Neural progenitor cell (in vitro differentiated cells): ENCODE measurements around the gene MYLK3. TPM values are rescaled to one million over a fixed set of nuclear protein-coding genes. Genes with fewer than 3 reads are reported as not detected.

ENCODE experiments used
- DNase-seq: peaks from one replicate; pipeline ENCODE4 v3.0.0-alpha.2; 2016; ENCODE audit warnings: low spot score
- H2AFZ ChIP-seq: fragments of 200-600 bp; sonication (generic); replicated peaks from 2 replicates; pipeline ENCODE4 v1.6.1; 2016; ENCODE audit warnings: antibody characterized with exemption
- H3F3A ChIP-seq: fragments of 200-600 bp; sonication (generic); 2 replicates; pipeline ENCODE4 v1.6.1; 2016; ENCODE audit warnings: antibody characterized with exemption, low read depth
- H3K27ac ChIP-seq: fragments of 200-600 bp; sonication (generic); 2 replicates; pipeline ENCODE4 v1.5.1; 2016; ENCODE audit warnings: mild to moderate bottlenecking
- H3K27me3 ChIP-seq: fragments of 200-600 bp; sonication (generic); 2 replicates; pipeline ENCODE4 v1.6.1; 2016; ENCODE audit warnings: mild to moderate bottlenecking, moderate library complexity
- H3K36me3 ChIP-seq: fragments of 200-600 bp; sonication (generic); 2 replicates; pipeline ENCODE4 v1.5.1; 2016
- H3K4me1 ChIP-seq: fragments of 200-600 bp; sonication (generic); 2 replicates; pipeline ENCODE4 v1.6.1; 2016; ENCODE audit warnings: mixed run types
- H3K4me2 ChIP-seq: fragments of 200-600 bp; sonication (generic); 2 replicates; pipeline ENCODE4 v1.6.1; 2016
- H3K4me3 ChIP-seq: fragments of 200-600 bp; sonication (generic); 2 replicates; pipeline ENCODE4 v1.5.1; 2016
- H3K79me2 ChIP-seq: fragments of 200-600 bp; sonication (generic); 2 replicates; pipeline ENCODE4 v1.6.1; 2016; ENCODE audit warnings: low read depth
- H3K9ac ChIP-seq: fragments of 200-600 bp; sonication (generic); 2 replicates; pipeline ENCODE4 v1.6.1; 2016
- H3K9me3 ChIP-seq: fragments of 200-600 bp; sonication (generic); 2 replicates; pipeline ENCODE4 v1.5.1; 2016; ENCODE audit warnings: low read depth
- H4K20me1 ChIP-seq: fragments of 200-600 bp; sonication (generic); 2 replicates; pipeline ENCODE4 v1.6.1; 2016; ENCODE audit warnings: low read depth
- H3K27ac Mint-ChIP-seq: 3 replicates; pipeline ENCODE4 v1.8.0; 2021; ENCODE audit warnings: mixed read lengths
- H3K27me3 Mint-ChIP-seq: 2 replicates; pipeline ENCODE4 v1.8.0; 2022; ENCODE audit warnings: low read depth, mild to moderate bottlenecking, inconsistent platforms, moderate library complexity, mixed read lengths; ENCODE audit not compliant: insufficient read depth
- H3K36me3 Mint-ChIP-seq: 3 replicates; pipeline ENCODE4 v1.8.0; 2021; ENCODE audit warnings: mixed read lengths
- H3K4me1 Mint-ChIP-seq: 3 replicates; pipeline ENCODE4 v1.8.0; 2021; ENCODE audit warnings: mixed read lengths
- H3K4me3 Mint-ChIP-seq: 3 replicates; pipeline ENCODE4 v1.8.0; 2021; ENCODE audit warnings: mild to moderate bottlenecking, moderate library complexity, mixed read lengths
- H3K9me3 Mint-ChIP-seq: 3 replicates; pipeline ENCODE4 v1.8.0; 2020; ENCODE audit warnings: mixed read lengths
- EZH2 ChIP-seq: fragments of 200-600 bp; sonication (generic); IDR thresholded peaks from 2 replicates; pipeline ENCODE4 v1.6.1; 2017; ENCODE audit warnings: antibody characterized with exemption, mild to moderate bottlenecking, moderate library complexity
- EZH2phosphoT487 ChIP-seq: fragments of 200-600 bp; sonication (generic); IDR thresholded peaks from 2 replicates; pipeline ENCODE4 v1.6.1; 2017; ENCODE audit warnings: antibody characterized with exemption
- total RNA-seq: library from RNA; depleted of rRNA; stranded (reverse); fragments of >200 nt; gene quantifications from 2 replicates; pipeline ENCODE4 v1.2.3, GENCODE V29; 2015; ENCODE audit warnings: low replicate concordance
- TF ChIP-seq, protein P1 (sequence below): fragments of 200-600 bp; sonication (generic); IDR thresholded peaks from 2 replicates; pipeline ENCODE4 v1.5.1; 2017; ENCODE audit warnings: antibody characterized with exemption, mild to moderate bottlenecking

MYLK3 gene
- total RNA-seq, 1 donor from 2014 or later = 1.6 TPM

DNA sequence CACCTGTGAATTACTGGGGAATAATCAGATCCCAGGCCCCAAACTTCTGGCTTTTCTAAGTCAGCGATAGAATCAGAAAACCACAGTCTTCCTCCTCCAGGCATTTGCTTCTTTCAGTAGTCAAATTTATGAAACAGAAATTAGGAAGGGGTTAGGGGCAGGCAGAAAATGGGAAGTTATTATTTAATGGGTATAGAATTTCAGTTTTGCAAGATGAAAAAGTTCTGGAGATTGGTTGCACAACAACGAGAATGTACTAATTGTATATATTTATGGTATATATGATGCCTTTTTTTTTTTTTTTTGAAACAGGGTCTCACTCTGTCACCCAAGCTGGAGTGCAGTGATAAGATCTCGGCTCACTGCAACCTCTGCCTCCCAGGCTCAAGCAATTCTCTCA is 35.2 kb downstream of the MYLK3 start:
- Histone ChIP-seq H4K20me1 (no peaks in the 10 kb centered on the region), H3K27me3 (no peaks in the 10 kb centered on the region), H2AFZ (no peak overlapping the region), H3K36me3 (no peaks in the 10 kb centered on the region), H3K4me3 (no peak overlapping the region), H3K27ac (no peak overlapping the region), H3K79me2 (no peaks in the 10 kb centered on the region), H3K4me1 (no peaks in the 10 kb centered on the region), H3K9me3 (no peaks in the 10 kb centered on the region), H3K9ac (no peak overlapping the region), H3K4me2 (no peak overlapping the region), H3F3A (no peaks in the 10 kb centered on the region)
- TF ChIP-seq EZH2 = no peak
- TF ChIP-seq, protein P1, sequence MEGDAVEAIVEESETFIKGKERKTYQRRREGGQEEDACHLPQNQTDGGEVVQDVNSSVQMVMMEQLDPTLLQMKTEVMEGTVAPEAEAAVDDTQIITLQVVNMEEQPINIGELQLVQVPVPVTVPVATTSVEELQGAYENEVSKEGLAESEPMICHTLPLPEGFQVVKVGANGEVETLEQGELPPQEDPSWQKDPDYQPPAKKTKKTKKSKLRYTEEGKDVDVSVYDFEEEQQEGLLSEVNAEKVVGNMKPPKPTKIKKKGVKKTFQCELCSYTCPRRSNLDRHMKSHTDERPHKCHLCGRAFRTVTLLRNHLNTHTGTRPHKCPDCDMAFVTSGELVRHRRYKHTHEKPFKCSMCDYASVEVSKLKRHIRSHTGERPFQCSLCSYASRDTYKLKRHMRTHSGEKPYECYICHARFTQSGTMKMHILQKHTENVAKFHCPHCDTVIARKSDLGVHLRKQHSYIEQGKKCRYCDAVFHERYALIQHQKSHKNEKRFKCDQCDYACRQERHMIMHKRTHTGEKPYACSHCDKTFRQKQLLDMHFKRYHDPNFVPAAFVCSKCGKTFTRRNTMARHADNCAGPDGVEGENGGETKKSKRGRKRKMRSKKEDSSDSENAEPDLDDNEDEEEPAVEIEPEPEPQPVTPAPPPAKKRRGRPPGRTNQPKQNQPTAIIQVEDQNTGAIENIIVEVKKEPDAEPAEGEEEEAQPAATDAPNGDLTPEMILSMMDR = no peak
- TF ChIP-seq EZH2phosphoT487 = no peak
- Mint-ChIP-seq H3K36me3 (no peaks in the 10 kb centered on the region), H3K4me1 (no peaks in the 10 kb centered on the region), H3K4me3 (no peak overlapping the region), H3K27me3 (no peaks in the 10 kb centered on the region), H3K27ac (no peak overlapping the region), H3K9me3 (no peaks in the 10 kb centered on the region)
- DNase-seq = no peak

DNA sequence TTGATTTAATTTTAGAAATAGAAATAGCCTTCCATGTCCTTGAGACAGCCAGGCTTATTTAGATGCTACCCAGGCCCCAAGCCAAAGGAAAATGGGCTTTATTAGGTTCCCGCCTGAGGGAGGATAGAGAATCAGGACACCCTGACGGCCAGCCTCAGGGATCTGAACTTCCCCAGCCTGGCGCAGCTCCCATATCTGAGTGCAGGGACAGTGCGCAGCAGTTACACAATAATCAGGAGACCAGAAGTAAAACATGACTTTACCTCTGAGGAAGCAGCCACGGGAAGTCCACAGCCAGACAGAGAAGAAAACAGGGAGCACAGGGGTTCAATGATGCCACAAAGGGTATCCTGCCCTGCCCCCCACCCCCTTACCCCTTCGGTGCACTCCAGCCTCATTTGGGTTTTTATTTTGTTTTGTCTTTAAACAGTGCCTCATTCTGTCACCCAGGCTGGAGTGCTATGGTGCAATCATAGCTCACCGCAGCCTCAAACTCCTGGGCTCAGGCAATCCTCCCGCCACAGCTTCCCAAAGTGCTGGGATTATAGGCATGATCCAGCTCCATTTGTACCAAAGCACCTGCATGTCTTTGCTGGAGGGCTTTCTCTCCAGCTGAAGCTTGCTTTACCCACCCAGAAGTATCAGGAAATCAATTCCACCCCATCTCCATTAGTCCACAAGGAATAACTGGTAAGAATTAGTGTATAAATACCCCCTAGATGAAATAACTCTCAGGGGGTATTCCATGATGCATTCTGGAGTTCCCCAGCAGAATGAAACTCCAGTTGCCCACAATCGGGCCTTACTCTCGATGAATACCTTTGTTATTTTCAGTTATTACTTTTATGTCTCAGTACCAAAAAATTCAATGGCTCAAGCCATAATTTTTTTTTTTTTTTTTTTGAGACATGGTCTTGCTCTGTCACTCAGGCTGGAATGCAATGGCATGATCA is 36.8 kb downstream of the MYLK3 start:
- no peak for DNase-seq
- no peaks in the 10 kb centered on the region for H3K36me3 Mint-ChIP-seq
- H3K9ac ChIP-seq = no peak overlapping the region

GRCh38 chr16:46709469-46710005 is 38.6 kb downstream of the MYLK3 start:
- no peaks in the 10 kb centered on the region for H4K20me1 ChIP-seq
- Mint-ChIP-seq H3K4me3 (no peak overlapping the region), H3K27me3 (no peaks in the 10 kb centered on the region), H3K36me3 (no peaks in the 10 kb centered on the region), H3K4me1 (no peaks in the 10 kb centered on the region), H3K9me3 (no peaks in the 10 kb centered on the region), H3K27ac (no peak overlapping the region)
- no peak overlapping the region for H3K27ac ChIP-seq
- H3K9ac ChIP-seq = no peak overlapping the region
- H3K4me1 ChIP-seq = no peaks in the 10 kb centered on the region
- no peaks in the 10 kb centered on the region for H3K79me2 ChIP-seq
- H3K9me3 ChIP-seq = no peaks in the 10 kb centered on the region
- TF ChIP-seq EZH2phosphoT487 (no peak), EZH2 (no peak)
- TF ChIP-seq, protein P1 = no peak
- H3F3A ChIP-seq = no peaks in the 10 kb centered on the region
- DNase-seq = no peak
- H2AFZ ChIP-seq = no peak overlapping the region
- H3K4me2 ChIP-seq = no peak overlapping the region
- H3K27me3 ChIP-seq = no peaks in the 10 kb centered on the region
- no peak overlapping the region for H3K4me3 ChIP-seq
- H3K36me3 ChIP-seq = no peaks in the 10 kb centered on the region

More for the DNA sequence above, 36.8 kb downstream of the MYLK3 start:
- Mint-ChIP-seq H3K4me1 (no peaks in the 10 kb centered on the region), H3K4me3 (no peak overlapping the region), H3K27ac (no peak overlapping the region), H3K9me3 (no peaks in the 10 kb centered on the region), H3K27me3 (no peaks in the 10 kb centered on the region)
- no peaks in the 10 kb centered on the region for H3K9me3 ChIP-seq
- no peaks in the 10 kb centered on the region for H3K4me1 ChIP-seq
- no peak overlapping the region for H2AFZ ChIP-seq
- no peaks in the 10 kb centered on the region for H3F3A ChIP-seq
- no peak for TF ChIP-seq EZH2phosphoT487
- TF ChIP-seq EZH2 = no peak
- TF ChIP-seq, protein P1 = no peak
- H3K36me3 ChIP-seq = no peaks in the 10 kb centered on the region
- H3K79me2 ChIP-seq = no peaks in the 10 kb centered on the region
- no peak overlapping the region for H3K4me3 ChIP-seq
- no peak overlapping the region for H3K27ac ChIP-seq
- H3K4me2 ChIP-seq = no peak overlapping the region
- H3K27me3 ChIP-seq = no peaks in the 10 kb centered on the region
- no peaks in the 10 kb centered on the region for H4K20me1 ChIP-seq
